Left ventricle myocardium inferior (tissue), 1 donor: ENCODE measurements around the gene MFSD6. TPM values are rescaled to one million over a fixed set of nuclear protein-coding genes. Genes with fewer than 3 reads are reported as not detected.
"Not testable (repeated sequence)": the region's sequence is repeated elsewhere in the genome, so short reads cannot be mapped to it uniquely, and the experiment has no call there.

Source experiments
- DNase-seq: peaks from one replicate; pipeline ENCODE4 v3.0.0-alpha.2; 2020
- H3K27ac ChIP-seq: fragments of 200-600 bp; replicated peaks from 2 replicates; pipeline ENCODE4 v1.8.0; 2021
- H3K27me3 ChIP-seq: fragments of 200-600 bp; 2 replicates; pipeline ENCODE4 v1.8.0; 2021; ENCODE audit warnings: low read depth
- H3K36me3 ChIP-seq: fragments of 200-600 bp; 2 replicates; pipeline ENCODE4 v1.8.0; 2021
- H3K4me1 ChIP-seq: fragments of 200-600 bp; 2 replicates; pipeline ENCODE4 v1.8.0; 2021
- H3K4me3 ChIP-seq: fragments of 200-600 bp; 2 replicates; pipeline ENCODE4 v1.8.0; 2021; ENCODE audit warnings: mild to moderate bottlenecking, moderate library complexity
- H3K9me3 ChIP-seq: fragments of 200-600 bp; replicated peaks from 2 replicates; pipeline ENCODE4 v1.8.0; 2021
- intact Hi-C: fragments of 100-400 bp; cut with micrococcal nuclease; formaldehyde crosslinking; loops from one replicate; pipeline ENCODE4 v1.11.0; 2022
- total RNA-seq: library from RNA; stranded (reverse); fragmentation: NEBNext Ultra II Directional; extraction: Animal tissue kit (Norgen Biotek cat#: 25700); gene quantifications from one replicate; pipeline ENCODE4 v1.2.1, GENCODE V29; 2021
- TF ChIP-seq, protein P1 (sequence below): fragments of 200-600 bp; IDR thresholded peaks from 2 replicates; pipeline ENCODE4 v1.8.0; 2021; ENCODE audit warnings: antibody characterized with exemption, mild to moderate bottlenecking, borderline replicate concordance
- donor health status: DM: no; HTN: yes; CAD: no; lungs with severe emphysema.

The MFSD6 gene
- total RNA-seq, 1 donor from 2014 or later = 21.4 TPM

GRCh38 chr2:190462181-190462580, 54.0 kb downstream of the MFSD6 start:
- intact Hi-C loops = no loop called here

DNA sequence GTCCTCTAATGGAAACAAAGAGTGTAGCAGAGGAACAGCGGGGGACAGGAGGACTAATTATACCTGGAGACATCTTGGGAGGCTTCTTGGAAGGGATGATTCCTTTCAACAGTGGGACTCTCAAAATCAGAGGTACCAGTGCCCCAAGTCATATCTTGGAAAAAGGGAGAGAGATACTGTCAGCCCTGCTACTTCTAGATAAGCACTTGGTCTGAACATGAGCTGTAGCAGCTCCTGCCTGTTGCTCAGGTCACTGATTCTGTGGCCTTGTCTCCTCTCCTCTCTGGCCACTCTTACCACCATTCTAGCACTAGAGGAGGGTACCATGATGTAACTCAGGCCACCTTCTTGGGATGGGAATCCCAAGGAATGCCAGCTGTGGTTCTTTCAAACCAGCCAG, 54.5 kb downstream of the MFSD6 start:
- Histone ChIP-seq H3K4me1 (peaks cover 56% of the 10 kb centered on the region), H3K4me3 (no peak overlapping the region), H3K36me3 (peaks cover 3% of the 10 kb centered on the region), H3K9me3 (no peaks in the 10 kb centered on the region), H3K27ac (no peak overlapping the region), H3K27me3 (no peaks in the 10 kb centered on the region)
- DNase-seq = no peak
- TF ChIP-seq, protein P1, sequence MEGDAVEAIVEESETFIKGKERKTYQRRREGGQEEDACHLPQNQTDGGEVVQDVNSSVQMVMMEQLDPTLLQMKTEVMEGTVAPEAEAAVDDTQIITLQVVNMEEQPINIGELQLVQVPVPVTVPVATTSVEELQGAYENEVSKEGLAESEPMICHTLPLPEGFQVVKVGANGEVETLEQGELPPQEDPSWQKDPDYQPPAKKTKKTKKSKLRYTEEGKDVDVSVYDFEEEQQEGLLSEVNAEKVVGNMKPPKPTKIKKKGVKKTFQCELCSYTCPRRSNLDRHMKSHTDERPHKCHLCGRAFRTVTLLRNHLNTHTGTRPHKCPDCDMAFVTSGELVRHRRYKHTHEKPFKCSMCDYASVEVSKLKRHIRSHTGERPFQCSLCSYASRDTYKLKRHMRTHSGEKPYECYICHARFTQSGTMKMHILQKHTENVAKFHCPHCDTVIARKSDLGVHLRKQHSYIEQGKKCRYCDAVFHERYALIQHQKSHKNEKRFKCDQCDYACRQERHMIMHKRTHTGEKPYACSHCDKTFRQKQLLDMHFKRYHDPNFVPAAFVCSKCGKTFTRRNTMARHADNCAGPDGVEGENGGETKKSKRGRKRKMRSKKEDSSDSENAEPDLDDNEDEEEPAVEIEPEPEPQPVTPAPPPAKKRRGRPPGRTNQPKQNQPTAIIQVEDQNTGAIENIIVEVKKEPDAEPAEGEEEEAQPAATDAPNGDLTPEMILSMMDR = no peak
- intact Hi-C loops = no loop called here

More at GRCh38 chr2:190462181-190462580, 54.0 kb downstream of the MFSD6 start:
- Histone ChIP-seq H3K36me3 (peaks cover 3% of the 10 kb centered on the region), H3K27me3 (no peaks in the 10 kb centered on the region), H3K4me3 (no peak overlapping the region), H3K27ac (no peak overlapping the region), H3K4me1 (peaks cover 52% of the 10 kb centered on the region), H3K9me3 (no peaks in the 10 kb centered on the region)
- TF ChIP-seq, protein P1 = no peak
- DNase-seq = no peak

GRCh38 chr2:190465060-190465459, 56.9 kb downstream of the MFSD6 start:
- TF ChIP-seq, protein P1 = no peak
- Histone ChIP-seq H3K27me3 (no peaks in the 10 kb centered on the region), H3K4me3 (no peak overlapping the region), H3K9me3 (no peaks in the 10 kb centered on the region), H3K36me3 (no peaks in the 10 kb centered on the region), H3K27ac (no peak overlapping the region), H3K4me1 (peaks cover 68% of the 10 kb centered on the region)
- intact Hi-C loops = loop anchor here (5.0 kb wide), 1 partner anchor 53 kb away; no protein-coding TSS in a partner anchor
- no peak for DNase-seq

DNA sequence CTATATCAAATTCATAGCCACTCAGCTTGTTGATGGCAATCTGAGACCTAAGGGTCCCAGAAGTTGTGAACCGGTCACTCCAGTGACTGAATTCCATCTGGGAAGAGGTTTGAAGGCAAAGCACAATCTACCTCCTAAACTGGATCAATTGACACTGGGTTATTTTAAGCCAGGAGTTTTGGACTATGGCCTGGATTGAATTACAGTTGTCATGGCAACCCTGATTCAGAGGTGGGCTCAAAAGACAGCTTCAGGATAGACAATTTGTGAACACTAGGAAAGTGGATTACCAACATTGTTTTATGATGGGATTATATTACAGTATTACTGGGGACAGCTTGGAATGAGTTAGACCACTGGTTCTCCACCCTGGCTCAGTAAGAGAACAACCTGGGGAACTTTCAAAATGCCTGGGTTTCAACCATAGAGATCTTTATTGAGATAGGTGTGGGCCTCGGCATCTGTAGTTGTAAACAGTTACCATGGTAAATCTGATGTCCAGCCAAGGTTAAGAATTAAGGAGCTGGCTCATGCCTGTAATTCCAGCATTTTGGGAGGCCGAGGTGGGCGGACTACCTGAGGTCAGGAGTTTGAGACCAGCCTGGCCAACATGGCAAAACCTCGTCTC, 58.8 kb downstream of the MFSD6 start:
- H3K27me3 ChIP-seq = no peaks in the 10 kb centered on the region
- H3K4me1 ChIP-seq = peaks cover 69% of the 10 kb centered on the region
- H3K36me3 ChIP-seq = peaks cover 9% of the 10 kb centered on the region
- H3K4me3 ChIP-seq = peak overlapping the region; percentile 20
- intact Hi-C loops = loop anchor here (5.0 kb wide), 1 partner anchor 55 kb away; no protein-coding TSS in a partner anchor
- H3K9me3 ChIP-seq = peaks cover 6% of the 10 kb centered on the region
- TF ChIP-seq, protein P1 = no peak
- H3K27ac ChIP-seq = peak overlapping the region; percentile 90
- no peak for DNase-seq

DNA sequence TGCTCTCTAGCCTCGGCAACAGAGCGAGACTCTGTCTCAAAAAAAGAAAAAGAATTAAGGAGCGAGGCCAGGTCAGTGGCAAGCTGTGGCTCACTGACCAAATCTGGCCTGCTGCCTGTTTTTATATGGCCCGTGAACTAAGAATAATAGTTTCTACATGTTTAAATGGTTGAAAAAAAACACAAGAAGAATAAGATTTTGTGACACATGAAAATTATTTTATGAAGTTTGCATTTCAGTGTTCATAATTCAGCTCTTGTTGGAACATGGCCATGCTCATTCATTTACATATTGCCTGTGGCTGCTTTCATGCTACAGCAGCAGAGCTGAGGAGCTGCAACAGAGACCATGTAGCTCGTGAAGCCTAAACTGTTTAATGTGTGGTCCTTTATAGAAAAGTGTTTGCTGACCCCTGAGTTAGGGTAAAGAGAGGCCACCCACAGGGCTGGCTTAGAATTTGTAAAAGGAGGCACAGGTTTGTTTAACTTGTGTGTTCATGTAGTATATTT, 59.5 kb downstream of the MFSD6 start:
- intact Hi-C loops = loop anchor here (5.0 kb wide), 1 partner anchor 55 kb away; no protein-coding TSS in a partner anchor
- peak overlapping the region; percentile 90 for H3K27ac ChIP-seq
- TF ChIP-seq, protein P1 = no peak
- H3K27me3 ChIP-seq = no peaks in the 10 kb centered on the region
- peaks cover 9% of the 10 kb centered on the region for H3K36me3 ChIP-seq
- peaks cover 69% of the 10 kb centered on the region for H3K4me1 ChIP-seq
- peaks cover 6% of the 10 kb centered on the region for H3K9me3 ChIP-seq
- peak overlapping the region; percentile 20 for H3K4me3 ChIP-seq
- DNase-seq = no peak

DNA sequence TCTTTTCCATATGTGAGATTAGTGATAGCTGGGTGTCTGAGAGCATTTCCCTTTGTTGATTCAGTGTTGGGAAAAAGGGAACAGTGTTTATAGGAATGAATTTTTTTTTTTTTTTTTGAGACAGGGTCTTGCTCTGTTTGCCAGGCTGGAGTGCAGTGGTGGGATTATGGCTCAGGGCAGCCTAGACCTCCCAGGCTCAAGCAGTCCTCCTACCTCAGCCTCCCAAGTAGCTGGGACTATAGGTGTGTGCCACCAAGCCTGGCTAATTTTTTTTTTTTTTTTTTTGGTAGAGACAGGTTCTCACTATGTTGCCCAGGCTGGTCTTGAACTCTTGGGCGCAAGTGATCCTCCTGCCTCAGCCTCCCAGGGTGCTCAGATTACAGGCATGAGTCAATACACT, 60.2 kb downstream of the MFSD6 start:
- H3K36me3 ChIP-seq, H3K27me3 ChIP-seq, H3K9me3 ChIP-seq, DNase-seq, H3K4me3 ChIP-seq: not testable (repeated sequence)
- intact Hi-C loops = loop anchor here (5.0 kb wide), 1 partner anchor 56 kb away; no protein-coding TSS in a partner anchor
- Histone ChIP-seq H3K27ac (peak overlapping the region; percentile 90), H3K4me1 (peaks cover 69% of the 10 kb centered on the region)
